ENCODE measurements around the gene UPP1. TPM values are rescaled to one million over a fixed set of nuclear protein-coding genes. Genes with fewer than 3 reads are reported as not detected.
A peak's percentile ranks its signal among the peaks of the same experiment; 100 is the strongest.

UPP1 gene
- 100 to 1,000 TPM in 1 of 4 donors, 10 to 100 TPM in 2, 1 to 10 TPM in 1; 7.0 to 105 (median 59.1) TPM for polyA plus RNA-seq
- long read RNA-seq, donor 1, partial matches to known transcripts, result 0 of 4 reads
- long read RNA-seq, donor 1, other reads (novel, unspliced or antisense), result 0 of 4 reads
- long read RNA-seq, donor 2, partial matches to known transcripts, result 0 of 6 reads
- long read RNA-seq, donor 2, other reads (novel, unspliced or antisense), result 0 of 6 reads
- long read RNA-seq, donor 3, transcript UPP1-212 (3 exons, 2,782 nt), result major isoform, 6 of 7 reads
- long read RNA-seq, donor 3, partial matches to known transcripts, result 0 of 7 reads
- long read RNA-seq, donor 3, other reads (novel, unspliced or antisense), result 0 of 7 reads
- long read RNA-seq, donor 4, result 0 reads
- long read RNA-seq, donor 5, result 0 reads
- long read RNA-seq, donor 6, partial matches to known transcripts, result 0 of 5 reads
- long read RNA-seq, donor 6, other reads (novel, unspliced or antisense), result 0 of 5 reads
- long read RNA-seq, donor 7, transcript UPP1-202 (6 exons, 955 nt), result minor isoform, 10 of 37 reads
- long read RNA-seq, donor 7, transcript UPP1-212 (3 exons, 2,782 nt), result major isoform, 27 of 37 reads
- long read RNA-seq, donor 7, partial matches to known transcripts, result 0 of 37 reads
- long read RNA-seq, donor 7, other reads (novel, unspliced or antisense), result 0 of 37 reads
- long read RNA-seq, donor 8, partial matches to known transcripts, result 0 of 1 reads
- long read RNA-seq, donor 8, other reads (novel, unspliced or antisense), result 0 of 1 reads
- long read RNA-seq, donor 9, result 0 reads
- long read RNA-seq, donor 10, transcript UPP1-212 (3 exons, 2,782 nt), result major isoform, 9 of 10 reads
- long read RNA-seq, donor 10, partial matches to known transcripts, result 0 of 10 reads
- long read RNA-seq, donor 10, other reads (novel, unspliced or antisense), result 0 of 10 reads

DNA sequence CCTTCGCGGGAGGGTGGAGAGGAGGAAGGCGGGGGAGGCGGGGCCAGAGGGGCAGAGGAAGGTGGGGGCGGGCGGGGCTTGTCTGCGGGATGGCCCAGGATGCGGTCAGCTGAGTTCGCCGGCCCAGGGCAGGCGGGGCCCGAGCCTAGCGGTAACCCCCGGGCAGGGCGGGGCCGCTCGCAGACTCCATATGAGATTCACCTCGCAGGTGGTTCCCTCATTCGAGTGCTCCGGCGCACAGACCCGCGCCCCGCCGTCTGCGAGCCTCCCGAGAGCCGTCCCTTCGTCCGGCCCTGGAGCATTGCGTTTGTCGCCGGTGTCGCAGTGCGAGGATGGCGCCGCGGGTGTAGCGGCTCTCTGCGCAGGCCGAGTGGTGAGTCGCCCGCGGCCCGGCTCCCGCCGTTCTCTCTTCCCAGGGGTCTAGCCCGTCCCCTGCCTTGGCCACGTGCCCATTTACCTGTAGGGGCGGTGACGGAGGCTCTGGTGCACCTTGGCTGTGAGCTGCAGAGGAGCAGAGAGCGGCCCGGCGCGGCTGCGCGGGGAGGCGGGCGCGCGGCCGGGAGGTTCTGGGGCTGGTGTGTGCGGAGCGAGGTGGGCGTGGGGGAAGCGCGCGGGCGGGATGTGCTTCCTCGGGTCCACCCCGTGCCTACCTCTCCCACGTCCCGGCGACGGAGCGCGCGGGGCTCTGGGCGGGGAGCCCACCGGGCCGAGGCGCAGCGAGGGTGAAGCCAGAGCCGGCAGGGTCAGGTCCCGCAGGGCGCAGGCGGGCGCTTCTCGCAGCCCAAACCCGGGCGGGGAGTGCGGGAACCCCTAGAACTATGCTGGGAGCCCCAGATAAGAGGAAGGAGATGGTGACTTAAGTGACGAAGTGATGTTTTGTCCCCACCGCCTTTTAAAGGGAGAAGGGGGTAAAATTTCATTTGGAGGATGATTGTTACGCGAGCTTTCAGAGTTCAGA, at the start of gene UPP1:
Gene UPP1, plus strand, starts transcription at position 220 of the 958 bp plus-strand sequence. CDS start 5,519 bp downstream, outside the sequence.
- Histone ChIP-seq H3K36me3 (ENCODE audit: control insufficient read depth in 3 of 3, insufficient read depth in 2 of 3, low read depth in 1 of 3, low read length in 3 of 3) (peaks cover 5 to 19% (median 8%) of the 10 kb centered on the region in 3 donors), H3K9me3 (ENCODE audit: control insufficient read depth in 2 of 2, insufficient read depth in 1 of 2, low read depth in 1 of 2, low read length in 1 of 2) (no peaks in the 10 kb centered on the region), H3K27me3 (ENCODE audit: control insufficient read depth in 3 of 3, insufficient read depth in 3 of 3, low read length in 3 of 3) (no peaks in the 10 kb centered on the region), H3K4me1 (ENCODE audit: control insufficient read depth in 3 of 3, insufficient read depth in 2 of 3, low read depth in 1 of 3, low read length in 2 of 3) (peaks cover 5 to 36% (median 6%) of the 10 kb centered on the region in 3 donors), H3K27ac (ENCODE audit: low read depth in 1 of 3, low read length in 2 of 3) (peak within 1 kb of the TSS; percentile 97 to 98 (median 97)), H3K4me3 (ENCODE audit: low read depth in 1 of 3, low read length in 3 of 3) (peak within 1 kb of the TSS; percentile 75 to 88 (median 86))
- WGBS, 3 donors, result 2 to 3% (median 2%) methylated on average over 79 to 96 of the region's 96 CpGs
- FAIRE-seq (no peak), DNase-seq (peak; percentile 68 to 95)

DNA sequence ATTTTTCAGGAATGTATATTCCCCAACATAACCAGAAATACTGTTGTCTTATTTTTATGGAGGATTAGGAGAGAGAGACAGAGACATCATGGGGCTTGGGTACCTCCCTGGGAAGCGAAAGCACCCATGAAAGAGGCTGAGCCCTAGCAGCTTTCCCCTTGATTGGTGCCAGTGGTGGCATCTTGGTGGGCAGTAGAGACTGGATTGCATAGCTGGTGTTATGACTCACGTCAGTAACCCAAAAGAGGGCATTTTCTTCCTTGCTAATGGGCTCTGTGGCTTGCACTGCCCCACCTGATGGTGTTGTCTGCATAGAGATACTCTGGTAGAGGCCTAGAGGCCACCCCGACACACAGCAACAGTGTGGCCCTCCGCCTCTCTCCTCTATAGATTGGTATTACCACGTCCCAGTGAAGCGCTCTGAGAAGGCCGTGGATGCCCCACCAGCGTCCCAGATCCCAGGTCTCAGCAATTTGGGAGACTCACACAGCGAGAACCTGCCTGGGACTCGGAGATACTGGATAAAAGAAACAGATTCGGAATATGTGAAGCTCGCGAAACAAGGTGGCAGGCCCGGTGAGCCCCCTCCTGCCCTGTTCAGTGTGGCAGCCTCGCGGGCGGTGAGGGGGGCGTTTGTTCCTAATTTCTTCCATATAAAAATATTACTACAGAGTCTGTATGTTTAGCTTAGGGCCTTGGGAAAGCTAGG, 48.0 kb upstream of the UPP1 start:
- H3K27me3 ChIP-seq (ENCODE audit: control insufficient read depth in 3 of 3, insufficient read depth in 3 of 3, low read length in 3 of 3), result peaks cover 0 to 18% (median 3%) of the 10 kb centered on the region in 3 donors
- no peaks in the 10 kb centered on the region for H3K36me3 ChIP-seq (ENCODE audit: control insufficient read depth in 3 of 3, insufficient read depth in 2 of 3, low read depth in 1 of 3, low read length in 3 of 3)
- no peak for FAIRE-seq
- H3K9me3 ChIP-seq (ENCODE audit: control insufficient read depth in 2 of 2, insufficient read depth in 1 of 2, low read depth in 1 of 2, low read length in 1 of 2), result no peaks in the 10 kb centered on the region
- peaks cover 0 to 3% (median 0%) of the 10 kb centered on the region in 3 donors for H3K4me1 ChIP-seq (ENCODE audit: control insufficient read depth in 3 of 3, insufficient read depth in 2 of 3, low read depth in 1 of 3, low read length in 2 of 3)
- H3K4me3 ChIP-seq (ENCODE audit: low read depth in 1 of 3, low read length in 3 of 3), result no peak overlapping the region
- no peak overlapping the region for H3K27ac ChIP-seq (ENCODE audit: low read depth in 1 of 3, low read length in 2 of 3)
- no peak for DNase-seq
- WGBS, 3 donors, result 92 to 95% (median 93%) methylated on average over 18 of the region's 18 CpGs

GRCh38 chr7:48041653-48041970, 47.5 kb upstream of the UPP1 start:
- Histone ChIP-seq H3K36me3 (ENCODE audit: control insufficient read depth in 3 of 3, insufficient read depth in 2 of 3, low read depth in 1 of 3, low read length in 3 of 3) (no peaks in the 10 kb centered on the region), H3K27ac (ENCODE audit: low read depth in 1 of 3, low read length in 2 of 3) (no peak overlapping the region), H3K27me3 (ENCODE audit: control insufficient read depth in 3 of 3, insufficient read depth in 3 of 3, low read length in 3 of 3) (peaks cover 0 to 13% (median 0%) of the 10 kb centered on the region in 3 donors), H3K4me3 (ENCODE audit: low read depth in 1 of 3, low read length in 3 of 3) (no peak overlapping the region), H3K9me3 (ENCODE audit: control insufficient read depth in 2 of 2, insufficient read depth in 1 of 2, low read depth in 1 of 2, low read length in 1 of 2) (no peaks in the 10 kb centered on the region), H3K4me1 (ENCODE audit: control insufficient read depth in 3 of 3, insufficient read depth in 2 of 3, low read depth in 1 of 3, low read length in 2 of 3) (no peaks in the 10 kb centered on the region)
- FAIRE-seq (no peak), DNase-seq (no peak)
- 75 to 84% (median 80%) methylated on average over 3 of the region's 3 CpGs for WGBS, 3 donors

DNA sequence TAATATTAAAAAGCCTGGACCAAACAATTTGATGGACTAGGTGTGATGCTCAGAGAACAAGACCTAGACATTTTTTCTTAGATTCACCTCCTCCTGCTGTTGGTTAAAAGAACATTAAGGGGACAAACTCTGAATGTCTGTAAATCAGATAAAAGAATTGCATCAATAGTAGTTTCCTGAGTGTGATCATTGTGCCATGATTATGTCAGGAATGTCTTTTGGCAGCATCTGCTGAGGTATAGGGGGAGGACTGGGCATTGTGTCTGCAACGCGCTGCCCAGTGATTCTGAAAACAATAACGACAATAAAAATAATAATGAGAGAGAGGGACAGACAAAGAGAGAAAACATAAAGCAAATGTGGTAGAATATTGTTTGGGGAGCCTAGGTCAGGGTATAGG, 46.8 kb upstream of the UPP1 start:
- no peaks in the 10 kb centered on the region for H3K36me3 ChIP-seq (ENCODE audit: control insufficient read depth in 3 of 3, insufficient read depth in 2 of 3, low read depth in 1 of 3, low read length in 3 of 3)
- H3K4me1 ChIP-seq (ENCODE audit: control insufficient read depth in 3 of 3, insufficient read depth in 2 of 3, low read depth in 1 of 3, low read length in 2 of 3), result no peaks in the 10 kb centered on the region
- FAIRE-seq, result no peak
- H3K27ac ChIP-seq (ENCODE audit: low read depth in 1 of 3, low read length in 2 of 3), result no peak overlapping the region
- no peaks in the 10 kb centered on the region for H3K9me3 ChIP-seq (ENCODE audit: control insufficient read depth in 2 of 2, insufficient read depth in 1 of 2, low read depth in 1 of 2, low read length in 1 of 2)
- DNase-seq, result no peak
- no peak overlapping the region for H3K4me3 ChIP-seq (ENCODE audit: low read depth in 1 of 3, low read length in 3 of 3)
- WGBS, 3 donors, result 80 to 90% (median 85%) methylated on average over 3 of the region's 3 CpGs
- H3K27me3 ChIP-seq (ENCODE audit: control insufficient read depth in 3 of 3, insufficient read depth in 3 of 3, low read length in 3 of 3), result peaks cover 0 to 8% (median 0%) of the 10 kb centered on the region in 3 donors

DNA sequence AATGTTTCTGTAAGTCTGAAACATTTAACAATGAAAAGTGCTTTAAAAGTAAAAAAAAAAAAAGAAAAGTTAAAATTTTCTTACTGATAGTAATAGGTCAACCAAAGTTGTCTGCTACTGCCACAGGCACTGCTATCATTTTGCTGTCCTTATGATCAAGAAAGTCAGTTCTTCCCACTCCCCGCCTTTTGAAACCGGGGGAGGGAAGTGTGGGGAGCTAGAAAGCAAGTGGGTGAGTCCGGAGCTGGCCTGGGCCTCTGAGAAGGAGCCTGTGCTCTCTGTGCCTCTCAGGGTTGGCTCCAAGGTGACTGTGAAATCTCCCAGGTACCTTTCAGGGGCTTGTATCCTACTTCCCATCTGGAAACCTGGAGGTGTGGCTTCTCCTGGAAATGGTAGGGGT, 46.4 kb upstream of the UPP1 start:
- no peaks in the 10 kb centered on the region for H3K4me1 ChIP-seq (ENCODE audit: control insufficient read depth in 3 of 3, insufficient read depth in 2 of 3, low read depth in 1 of 3, low read length in 2 of 3)
- H3K36me3 ChIP-seq (ENCODE audit: control insufficient read depth in 3 of 3, insufficient read depth in 2 of 3, low read depth in 1 of 3, low read length in 3 of 3), result no peaks in the 10 kb centered on the region
- no peak overlapping the region for H3K4me3 ChIP-seq (ENCODE audit: low read depth in 1 of 3, low read length in 3 of 3)
- WGBS, 3 donors, result 61 to 71% (median 64%) methylated on average over 3 of the region's 3 CpGs
- no peaks in the 10 kb centered on the region for H3K9me3 ChIP-seq (ENCODE audit: control insufficient read depth in 2 of 2, insufficient read depth in 1 of 2, low read depth in 1 of 2, low read length in 1 of 2)
- no peak for DNase-seq
- H3K27me3 ChIP-seq (ENCODE audit: control insufficient read depth in 3 of 3, insufficient read depth in 3 of 3, low read length in 3 of 3), result peaks cover 0 to 6% (median 0%) of the 10 kb centered on the region in 3 donors
- no peak for FAIRE-seq
- no peak overlapping the region for H3K27ac ChIP-seq (ENCODE audit: low read depth in 1 of 3, low read length in 2 of 3)

DNA sequence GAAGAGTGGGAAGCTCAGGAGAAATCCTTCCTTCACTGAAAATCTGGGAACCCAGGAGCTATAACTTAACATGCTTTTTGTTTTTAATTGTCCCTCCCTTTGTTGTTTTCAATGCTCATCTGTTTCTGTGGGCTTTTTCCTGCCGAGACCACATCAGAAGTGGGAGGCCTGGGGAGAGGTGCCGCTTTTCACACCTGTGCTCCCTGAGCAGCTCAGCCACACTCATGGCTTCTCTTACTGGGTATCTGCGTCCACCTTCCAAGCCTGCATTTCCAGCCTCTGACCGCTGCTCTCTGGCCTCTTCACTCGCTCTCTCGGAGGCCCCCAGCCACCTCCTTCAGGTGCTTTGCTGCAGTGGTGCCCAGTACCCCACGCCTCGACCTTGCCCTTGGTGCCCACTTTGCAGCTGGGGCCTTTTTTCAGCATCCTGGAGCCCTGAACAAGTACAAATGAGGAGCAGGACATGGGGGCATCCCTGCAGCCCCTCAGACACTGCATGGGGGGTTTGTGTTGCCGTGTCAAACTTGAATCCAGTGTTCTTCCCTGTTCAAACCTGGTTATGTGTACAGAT, 43.8 kb upstream of the UPP1 start:
- no peaks in the 10 kb centered on the region for H3K36me3 ChIP-seq (ENCODE audit: control insufficient read depth in 3 of 3, insufficient read depth in 2 of 3, low read depth in 1 of 3, low read length in 3 of 3)
- no peak overlapping the region for H3K4me3 ChIP-seq (ENCODE audit: low read depth in 1 of 3, low read length in 3 of 3)
- DNase-seq (no peak), FAIRE-seq (no peak)
- H3K9me3 ChIP-seq (ENCODE audit: control insufficient read depth in 2 of 2, insufficient read depth in 1 of 2, low read depth in 1 of 2, low read length in 1 of 2), result no peaks in the 10 kb centered on the region
- H3K27me3 ChIP-seq (ENCODE audit: control insufficient read depth in 3 of 3, insufficient read depth in 3 of 3, low read length in 3 of 3), result peaks cover 0 to 3% (median 0%) of the 10 kb centered on the region in 3 donors
- H3K27ac ChIP-seq (ENCODE audit: low read depth in 1 of 3, low read length in 2 of 3), result no peak overlapping the region
- H3K4me1 ChIP-seq (ENCODE audit: control insufficient read depth in 3 of 3, insufficient read depth in 2 of 3, low read depth in 1 of 3, low read length in 2 of 3), result no peaks in the 10 kb centered on the region
- 74 to 80% (median 75%) methylated on average over 9 of the region's 9 CpGs for WGBS, 3 donors

DNA sequence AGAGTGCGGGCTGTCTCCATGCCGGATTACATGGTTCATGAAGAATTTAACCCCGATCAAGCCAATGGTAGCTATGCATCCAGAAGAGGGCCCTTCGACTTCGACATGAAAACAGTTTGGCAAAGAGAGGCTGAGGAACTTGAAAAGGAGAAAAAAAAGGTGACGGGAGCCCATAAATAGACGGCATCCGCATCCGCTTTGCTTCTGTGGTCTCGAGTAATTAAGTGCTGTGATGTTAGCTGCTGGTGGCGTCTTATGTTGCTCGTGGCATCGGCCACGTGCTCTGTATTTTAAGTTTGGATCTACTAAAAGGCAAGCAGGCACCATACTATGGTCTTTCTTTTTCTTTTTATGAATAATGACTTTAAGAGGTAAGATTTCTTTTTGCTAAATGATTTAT, 42.6 kb upstream of the UPP1 start:
- no peaks in the 10 kb centered on the region for H3K9me3 ChIP-seq (ENCODE audit: control insufficient read depth in 2 of 2, insufficient read depth in 1 of 2, low read depth in 1 of 2, low read length in 1 of 2)
- 69 to 86% (median 77%) methylated on average over 14 of the region's 14 CpGs for WGBS, 3 donors
- peaks cover 0 to 3% (median 0%) of the 10 kb centered on the region in 3 donors for H3K27me3 ChIP-seq (ENCODE audit: control insufficient read depth in 3 of 3, insufficient read depth in 3 of 3, low read length in 3 of 3)
- H3K27ac ChIP-seq (ENCODE audit: low read depth in 1 of 3, low read length in 2 of 3), result no peak overlapping the region
- H3K36me3 ChIP-seq (ENCODE audit: control insufficient read depth in 3 of 3, insufficient read depth in 2 of 3, low read depth in 1 of 3, low read length in 3 of 3), result no peaks in the 10 kb centered on the region
- H3K4me3 ChIP-seq (ENCODE audit: low read depth in 1 of 3, low read length in 3 of 3), result no peak overlapping the region
- DNase-seq (no peak), FAIRE-seq (no peak)
- H3K4me1 ChIP-seq (ENCODE audit: control insufficient read depth in 3 of 3, insufficient read depth in 2 of 3, low read depth in 1 of 3, low read length in 2 of 3), result no peaks in the 10 kb centered on the region

All from small intestine (tissue), 16 donors.